A673 (cell line): Measurements from ENCODE around the gene WNT7A.

ENCODE experiments used
- EZH2 ChIP-seq: fragments of 200-600 bp; sonication (generic); IDR thresholded peaks from 2 replicates; pipeline ENCODE4 v1.6.1; 2017; ENCODE audit warnings: borderline replicate concordance, low read depth, mild to moderate bottlenecking, mixed read lengths, antibody characterized with exemption, low read length; ENCODE audit not compliant: poor library complexity, severe bottlenecking
- TF ChIP-seq, protein P1 (sequence below): fragments of 300-800, 200-600 bp; sonication (generic); conservative IDR thresholded peaks from 2 replicates; pipeline ENCODE4 v1.5.1; 2017; ENCODE audit warnings: low read depth, mild to moderate bottlenecking, antibody characterized with exemption, low read length, moderate library complexity, mixed read lengths

DNA sequence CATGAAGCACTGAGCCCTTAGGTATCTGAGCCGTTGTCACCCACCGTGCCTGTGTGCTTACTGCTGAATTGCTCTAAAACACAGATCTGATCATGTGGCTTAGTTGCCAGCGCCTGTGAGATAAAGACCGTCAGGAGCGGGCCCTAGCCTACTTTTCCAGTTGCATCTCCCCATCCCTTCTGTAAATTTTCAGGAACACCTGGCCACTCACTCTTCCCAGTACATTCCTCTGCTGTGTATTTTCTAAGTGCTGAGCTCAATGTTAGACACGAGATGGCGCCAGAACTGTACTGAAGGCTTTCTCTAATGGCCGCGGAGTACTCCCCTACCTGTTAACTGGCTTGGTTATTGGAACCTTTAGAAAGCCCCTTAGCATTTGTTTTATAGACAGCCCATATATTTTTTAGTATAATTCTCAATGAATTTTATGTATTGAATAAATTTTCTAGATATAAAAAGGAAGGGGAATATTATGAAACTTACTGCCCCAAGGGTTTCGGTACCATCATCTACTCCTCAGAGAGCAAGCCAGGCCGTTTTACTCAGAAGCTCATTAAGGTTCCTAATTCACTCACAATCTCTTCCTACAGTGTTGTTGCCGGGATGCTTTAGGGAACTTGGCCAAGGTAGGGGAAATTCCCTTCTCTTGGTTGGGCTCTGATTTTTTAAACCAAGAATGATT is 16.7 kb upstream of the WNT7A start:
- TF ChIP-seq, protein P1, sequence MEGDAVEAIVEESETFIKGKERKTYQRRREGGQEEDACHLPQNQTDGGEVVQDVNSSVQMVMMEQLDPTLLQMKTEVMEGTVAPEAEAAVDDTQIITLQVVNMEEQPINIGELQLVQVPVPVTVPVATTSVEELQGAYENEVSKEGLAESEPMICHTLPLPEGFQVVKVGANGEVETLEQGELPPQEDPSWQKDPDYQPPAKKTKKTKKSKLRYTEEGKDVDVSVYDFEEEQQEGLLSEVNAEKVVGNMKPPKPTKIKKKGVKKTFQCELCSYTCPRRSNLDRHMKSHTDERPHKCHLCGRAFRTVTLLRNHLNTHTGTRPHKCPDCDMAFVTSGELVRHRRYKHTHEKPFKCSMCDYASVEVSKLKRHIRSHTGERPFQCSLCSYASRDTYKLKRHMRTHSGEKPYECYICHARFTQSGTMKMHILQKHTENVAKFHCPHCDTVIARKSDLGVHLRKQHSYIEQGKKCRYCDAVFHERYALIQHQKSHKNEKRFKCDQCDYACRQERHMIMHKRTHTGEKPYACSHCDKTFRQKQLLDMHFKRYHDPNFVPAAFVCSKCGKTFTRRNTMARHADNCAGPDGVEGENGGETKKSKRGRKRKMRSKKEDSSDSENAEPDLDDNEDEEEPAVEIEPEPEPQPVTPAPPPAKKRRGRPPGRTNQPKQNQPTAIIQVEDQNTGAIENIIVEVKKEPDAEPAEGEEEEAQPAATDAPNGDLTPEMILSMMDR = peak; percentile 92
- TF ChIP-seq EZH2 = no peak
